Ammon's horn (tissue), 1 donor: ENCODE results near the gene NAGK.

Source experiments
- DNase-seq: peaks from one replicate; pipeline ENCODE4 v3.0.0-alpha.2; 2016; ENCODE audit warnings: low spot score

Gene NAGK

DNA sequence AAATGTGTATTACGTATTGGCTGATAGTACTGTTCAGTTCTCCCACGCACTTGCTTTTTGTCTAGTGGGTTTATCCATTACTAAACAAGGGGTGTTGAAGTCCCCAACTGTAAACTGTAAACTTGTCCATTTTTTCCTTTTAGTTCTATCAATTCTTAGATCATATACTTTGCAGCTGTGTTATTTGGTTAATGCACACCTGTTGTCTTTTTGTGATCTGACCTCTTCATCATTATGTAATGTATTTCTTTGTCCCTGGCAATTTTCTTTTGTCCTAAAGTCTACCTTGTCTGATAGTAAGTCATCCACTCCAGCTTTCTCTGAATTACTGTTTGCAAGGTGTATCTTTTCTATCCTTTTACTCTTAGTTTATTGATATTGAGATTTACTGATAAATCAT is 39.6 kb downstream of the NAGK start:
- no peak for DNase-seq

DNA sequence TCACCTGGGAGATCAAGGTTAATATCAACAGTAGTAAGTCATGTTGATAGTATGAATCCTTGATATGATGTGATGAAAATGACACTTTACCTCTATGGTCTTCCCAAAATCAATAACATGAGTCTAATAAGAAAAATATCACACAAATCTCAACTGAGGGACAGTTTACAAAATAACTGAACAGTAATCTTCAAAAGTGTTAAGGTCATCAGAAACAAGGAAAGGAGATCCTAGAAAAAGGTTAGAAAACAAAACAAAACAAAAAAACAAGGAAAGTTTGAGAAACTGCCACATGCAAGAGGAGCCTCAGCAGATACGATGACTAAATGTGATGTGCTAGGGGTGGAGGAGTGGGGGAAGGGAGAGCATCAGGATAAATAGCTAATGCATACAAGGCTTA is 45.4 kb downstream of the NAGK start:
- DNase-seq, result no peak

DNA sequence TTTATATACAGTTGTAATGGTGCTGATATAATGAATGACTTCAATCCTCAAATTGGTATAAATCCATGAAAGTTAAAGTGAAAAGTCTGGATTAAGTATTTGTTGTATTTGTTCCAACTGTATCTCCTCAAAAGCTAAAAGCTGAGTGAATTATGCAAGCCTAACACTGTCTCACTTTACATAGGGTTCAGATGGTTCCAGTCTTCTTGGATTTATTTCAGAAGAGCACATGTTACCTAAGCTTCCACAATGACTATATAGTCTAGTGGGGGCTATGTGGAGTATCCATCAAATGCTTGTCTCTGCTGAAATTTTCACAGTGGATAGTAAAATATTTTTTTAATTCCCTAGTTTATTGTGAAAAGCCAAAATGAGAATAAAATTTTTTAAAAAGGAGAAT is 48.6 kb downstream of the NAGK start:
- no peak for DNase-seq

DNA sequence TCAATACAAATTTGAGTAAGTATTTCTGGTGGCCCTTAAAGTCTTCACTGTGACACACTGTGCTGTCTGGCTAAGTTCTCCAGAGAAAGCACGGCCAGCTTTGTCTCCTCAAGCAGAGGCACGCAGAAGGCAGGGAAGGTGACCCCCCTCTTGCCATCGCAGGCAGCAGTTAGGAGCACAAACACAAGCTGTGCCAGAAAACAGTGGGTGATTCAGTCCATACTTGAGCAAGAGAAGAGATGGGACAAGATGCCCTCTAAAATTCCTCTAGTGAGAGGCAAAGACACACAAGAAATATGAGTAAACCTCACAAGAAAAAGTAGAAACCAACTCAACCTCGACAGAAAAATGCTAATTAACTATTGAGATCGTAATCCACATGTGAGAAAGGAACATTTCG is 51.7 kb downstream of the NAGK start:
- no peak for DNase-seq

DNA sequence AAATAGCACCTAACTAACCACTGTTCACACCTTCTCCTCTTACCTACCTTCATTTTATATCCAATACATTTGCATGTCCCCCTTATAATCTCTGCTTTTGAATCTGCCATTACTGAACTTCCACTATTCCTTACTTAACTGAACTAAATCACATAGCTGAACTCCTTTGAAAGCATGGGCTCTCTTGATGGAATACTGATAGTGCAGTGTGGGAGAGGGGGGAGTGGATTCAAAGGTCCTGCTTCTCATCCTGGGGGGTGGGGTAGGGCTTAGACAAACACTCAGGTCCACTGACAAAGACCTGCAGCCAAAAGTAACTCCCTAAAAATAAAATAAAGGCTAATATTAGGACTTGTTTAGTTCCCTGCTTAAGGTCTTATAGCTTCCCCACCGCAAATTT is 53.0 kb downstream of the NAGK start:
- DNase-seq, result no peak

DNA sequence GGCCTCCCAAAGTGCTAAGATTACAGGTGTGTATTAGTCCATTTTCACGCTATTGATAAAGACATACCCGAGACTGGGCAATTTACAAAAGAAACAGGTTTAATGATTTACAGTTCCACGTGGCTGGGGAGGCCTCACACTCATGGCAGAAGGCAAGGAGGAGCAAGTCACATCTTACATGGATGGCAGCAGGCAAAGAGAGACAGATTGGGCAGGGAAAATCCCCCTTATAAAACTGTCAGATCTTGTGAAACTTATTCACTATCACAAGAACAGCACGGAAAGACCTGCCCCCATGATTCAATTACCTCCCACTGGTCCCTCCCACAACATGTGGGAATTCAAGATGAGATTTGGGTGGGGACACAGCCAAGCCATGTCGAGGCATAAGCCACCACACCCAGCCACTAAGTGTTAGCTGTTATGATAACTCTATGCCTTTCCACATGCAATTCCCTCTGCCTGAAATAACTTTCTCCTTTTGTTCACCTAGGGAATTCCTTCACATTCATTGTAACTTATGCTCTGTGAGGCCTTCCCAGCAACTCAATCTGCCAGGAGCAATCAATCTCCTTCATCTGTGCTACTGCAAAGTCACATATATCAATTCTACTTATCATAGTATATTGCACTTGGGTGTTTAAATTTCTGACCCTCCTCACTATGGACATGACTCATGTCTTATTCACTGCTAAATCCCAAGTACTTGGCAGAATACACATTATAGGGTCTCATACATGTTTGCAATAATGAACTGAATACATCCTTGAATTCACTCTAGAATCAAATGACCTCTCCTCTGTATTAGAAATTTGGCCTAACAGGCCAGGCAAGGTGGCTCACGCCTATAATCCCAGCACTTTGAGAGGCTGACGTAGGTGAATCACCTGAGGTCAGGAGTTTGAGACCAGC is 54.2 kb downstream of the NAGK start:
- DNase-seq, result no peak

DNA sequence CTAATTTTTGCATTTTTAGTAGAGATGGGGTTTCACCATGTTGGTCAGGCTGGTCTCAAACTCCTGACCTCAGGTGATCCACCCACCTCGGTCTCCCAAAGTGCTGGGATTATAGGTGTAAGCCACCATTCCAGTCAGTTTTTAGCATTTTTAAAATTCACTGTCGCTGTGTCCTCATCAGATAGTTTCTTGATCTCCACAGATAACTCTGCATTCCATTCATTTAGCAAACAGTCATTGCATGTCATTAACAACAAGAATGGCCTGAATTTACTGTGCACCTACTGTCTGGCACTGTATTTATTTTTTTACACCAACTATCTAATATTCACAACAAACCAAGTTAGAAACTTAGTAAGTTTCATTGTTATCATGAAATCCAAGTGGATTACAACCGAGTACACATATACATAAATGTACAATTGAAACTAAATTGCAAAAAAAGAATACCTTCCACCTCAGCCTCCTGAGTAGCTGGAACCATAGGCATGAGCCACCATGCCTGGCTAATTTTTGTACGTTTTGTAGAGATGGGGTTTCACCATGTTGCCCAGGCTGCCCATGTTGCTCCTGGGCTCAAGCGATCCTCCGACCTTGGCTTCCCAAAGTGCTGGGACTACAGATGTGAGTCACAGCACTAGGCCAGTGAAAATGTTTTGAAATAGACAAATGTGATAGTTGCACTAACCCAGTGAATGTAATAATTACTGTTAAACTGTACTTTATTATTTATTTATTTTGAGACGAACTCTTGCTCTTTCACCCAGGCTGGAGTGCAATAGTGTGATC is 57.3 kb downstream of the NAGK start:
- DNase-seq, result no peak

DNA sequence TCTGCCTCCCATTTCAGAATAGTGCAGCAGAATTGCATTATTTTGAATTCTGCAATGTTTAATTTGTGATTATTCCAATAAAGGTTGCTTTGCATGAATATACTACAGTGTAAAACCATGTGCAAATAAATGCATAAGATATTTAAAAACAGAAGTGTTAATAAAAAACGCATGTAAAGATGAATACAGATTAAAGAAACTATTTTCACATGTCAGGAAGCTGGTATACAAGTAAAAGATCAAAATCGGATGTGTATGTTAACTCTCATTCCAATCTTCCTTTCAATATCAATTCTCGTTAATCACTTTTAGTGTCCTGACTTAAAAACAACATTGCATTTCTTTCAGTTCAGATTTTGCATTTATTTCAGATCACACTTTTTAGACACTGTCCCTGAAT is 58.5 kb downstream of the NAGK start:
- no peak for DNase-seq
